ENCODE data around the gene IGSF23.

The IGSF23 gene

DNA sequence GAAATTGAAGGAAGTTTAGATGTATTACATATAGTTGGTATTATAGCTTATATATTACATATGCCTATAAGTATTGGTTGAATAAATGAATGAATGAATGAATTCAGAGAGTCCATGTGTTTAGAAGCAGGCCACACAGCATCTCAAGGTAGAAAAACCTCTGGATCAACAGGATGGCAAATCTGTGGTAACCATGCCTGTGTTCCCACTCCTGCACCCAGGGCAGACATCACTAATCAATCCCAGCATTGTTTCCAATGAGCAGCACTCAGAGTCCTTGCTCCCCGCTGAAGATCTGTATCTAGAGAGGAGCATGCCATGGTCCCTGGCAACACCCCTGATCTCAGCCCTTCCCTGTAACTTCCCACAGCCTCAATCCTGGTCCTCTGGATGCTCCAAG lies 58.9 kb downstream of the IGSF23 start:
- DNase-seq (ENCODE audit: low spot score) = no peak
- no peak for TF ChIP-seq CTCF (conservative IDR thresholded peaks at IDR 0.05; ENCODE audit: low read depth)
- POLR2A ChIA-PET (ENCODE audit: low non-redundant PET) = no interaction called here
- CTCF ChIA-PET = no interaction called here
- no peak overlapping the region for H3K27ac ChIP-seq

GRCh38 chr19:44673510-44673909 lies 60.1 kb downstream of the IGSF23 start:
- no peak for DNase-seq (ENCODE audit: low spot score)
- POLR2A ChIA-PET (ENCODE audit: low non-redundant PET) = no interaction called here
- no peak overlapping the region for H3K27ac ChIP-seq
- CTCF ChIA-PET = interaction anchor here (0.5 to 0.7 kb wide), 3 partner anchors 8 to 182 kb away, joined by 3 to 4 read pairs (median 3); no protein-coding TSS in a partner anchor
- TF ChIP-seq CTCF (conservative IDR thresholded peaks at IDR 0.05; ENCODE audit: low read depth) = no peak

DNA sequence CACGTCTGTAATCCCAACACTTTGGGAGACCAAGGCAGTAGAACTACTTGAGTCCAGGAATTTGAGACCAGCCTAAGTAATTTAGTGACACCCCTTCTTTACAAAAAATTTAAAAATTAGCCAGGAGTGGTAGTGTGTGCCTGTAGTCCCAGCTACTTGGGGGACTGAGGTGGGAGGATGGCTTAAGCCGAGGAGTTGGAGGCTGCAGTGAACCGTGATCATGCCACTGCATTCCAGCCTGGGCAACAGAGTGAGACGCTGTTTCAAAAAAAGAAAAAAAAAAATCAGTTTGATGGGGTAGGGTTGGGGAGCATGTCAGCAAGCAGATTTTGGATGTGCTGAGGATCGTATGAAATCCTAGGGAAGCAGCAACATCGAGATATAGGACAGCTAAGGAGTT lies 62.2 kb downstream of the IGSF23 start:
- DNase-seq (ENCODE audit: low spot score) = no peak
- no peak overlapping the region for H3K27ac ChIP-seq
- TF ChIP-seq CTCF (conservative IDR thresholded peaks at IDR 0.05; ENCODE audit: low read depth) = no peak
- POLR2A ChIA-PET (ENCODE audit: low non-redundant PET) = no interaction called here
- CTCF ChIA-PET = interaction anchor here (0.7 kb wide), 1 partner anchor 50 kb away, joined by 3 read pairs; no protein-coding TSS in a partner anchor

DNA sequence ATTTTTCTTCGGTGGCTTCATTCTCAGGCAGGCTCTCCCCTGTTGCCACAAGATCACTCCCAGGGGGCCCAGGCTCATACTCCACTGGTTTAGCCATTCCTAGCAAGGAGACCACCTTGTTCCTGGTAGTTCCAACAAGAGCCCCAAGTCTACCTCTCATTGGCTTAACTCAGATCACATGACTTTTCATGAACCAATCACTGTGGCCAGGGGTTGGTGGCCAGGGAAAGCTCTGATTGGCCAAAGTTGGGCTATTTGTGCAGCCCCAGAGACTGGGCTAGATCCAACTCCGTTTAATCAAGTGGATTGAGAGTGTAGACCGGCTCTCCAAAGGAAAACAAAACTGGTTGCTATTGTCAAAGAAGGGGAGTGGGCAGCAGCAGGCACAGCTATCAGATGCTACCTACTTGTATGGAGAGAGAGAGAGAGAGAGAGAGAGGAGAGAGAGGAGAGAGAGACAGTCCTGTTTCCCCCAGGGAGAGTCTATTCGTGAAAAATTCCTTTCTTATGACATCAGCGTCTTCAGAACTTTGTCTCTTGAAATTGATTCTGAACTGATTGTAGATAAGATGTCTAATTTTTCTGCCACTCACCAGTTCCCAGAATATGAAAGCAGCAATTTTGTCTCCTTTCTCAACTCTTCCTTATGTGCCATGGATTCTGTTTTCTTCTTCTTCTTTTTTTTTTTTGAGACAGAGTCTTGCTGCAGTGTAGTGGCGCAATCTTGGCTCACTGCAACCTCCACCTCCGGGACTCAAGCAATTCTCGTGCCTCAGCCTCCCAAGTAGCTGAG lies 63.9 kb downstream of the IGSF23 start:
- ChIA-PET CTCF (interaction anchor here (0.7 to 1.1 kb wide), 2 partner anchors 12 to 23 kb away, joined by 3 to 4 read pairs; no protein-coding TSS in a partner anchor), POLR2A (ENCODE audit: low non-redundant PET) (no interaction called here)
- DNase-seq (ENCODE audit: low spot score) = peak; percentile 55
- no peak for TF ChIP-seq CTCF (conservative IDR thresholded peaks at IDR 0.05; ENCODE audit: low read depth)
- H3K27ac ChIP-seq = no peak overlapping the region; the same call in 1 of the 2 replicates

- ChIA-PET CTCF (interaction anchor here (1.8 kb wide), 1 partner anchor 8 kb away, joined by 4 read pairs; no protein-coding TSS in a partner anchor), POLR2A (ENCODE audit: low non-redundant PET) (no interaction called here)
- peak overlapping the region; percentile 47 for H3K27ac ChIP-seq
- no peak for DNase-seq (ENCODE audit: low spot score)
- TF ChIP-seq CTCF (conservative IDR thresholded peaks at IDR 0.05; ENCODE audit: low read depth) = no peak
Observed at GRCh38 chr19:44680536-44680935, 67.2 kb downstream of the IGSF23 start.

- DNase-seq (ENCODE audit: low spot score) = no peak
- CTCF ChIA-PET = interaction anchor here (0.6 to 0.8 kb wide), 2 partner anchors 9 to 112 kb away, joined by 3 to 4 read pairs; no protein-coding TSS in a partner anchor
- no peak overlapping the region for H3K27ac ChIP-seq
- TF ChIP-seq CTCF (conservative IDR thresholded peaks at IDR 0.05; ENCODE audit: low read depth) = no peak
- POLR2A ChIA-PET (ENCODE audit: low non-redundant PET) = no interaction called here
Observed at GRCh38 chr19:44681992-44682790, 68.8 kb downstream of the IGSF23 start.

Measured in RWPE1 (cell line).